Measurements from ENCODE around the gene NHS. TPM values are rescaled to one million over a fixed set of nuclear protein-coding genes. Genes with fewer than 3 reads are reported as not detected.

NHS gene
- total and polyA plus RNA-seq, 2 of the 4 experiments (the other 2 are of a cell fraction): 0.36 to 0.90 TPM

GRCh38 chrX:17580539-17581152, 205.6 kb downstream of the NHS start (continued):
- no peak for TF ChIP-seq MXI1 (IDR thresholded peaks at IDR 0.05; ENCODE audit: borderline replicate concordance, low read depth, low read length)

- Histone ChIP-seq H4K91ac (ENCODE audit: insufficient read depth, low read depth, low read length) (no peak overlapping the region), H3K9me1 (ENCODE audit: insufficient read depth, low read length) (peaks cover 3% of the 10 kb centered on the region; the same call in 1 of the 2 replicates), H4K5ac (ENCODE audit: low read depth, low read length) (no peak overlapping the region), H3K23ac (ENCODE audit: low read depth, low read length) (no peak overlapping the region), H3K18ac (ENCODE audit: low read depth, low read length) (no peak overlapping the region), H2BK20ac (ENCODE audit: low read depth, low read length) (no peak overlapping the region), H3K4me3 (ENCODE audit: insufficient read depth, low read depth, low read length) (no peak overlapping the region), H2AK9ac (replicated peaks; ENCODE audit: low read depth, low read length, poor library complexity) (no peak overlapping the region), H2BK5ac (ENCODE audit: low read depth, low read length, poor library complexity, severe bottlenecking) (no peak overlapping the region), H3K4ac (ENCODE audit: low read depth, low read length) (no peak overlapping the region), H3K27ac (ENCODE audit: insufficient read depth, low read length) (no peak overlapping the region), H3K4me1 (ENCODE audit: control insufficient read depth, insufficient read depth, low read length) (peaks cover 12% of the 10 kb centered on the region), H2AK5ac (ENCODE audit: low read depth, low read length) (no peak overlapping the region), H2BK15ac (ENCODE audit: low read depth, low read length) (no peak overlapping the region), H3K79me1 (ENCODE audit: low read depth in 1 of 2, low read length in 2 of 2) (no peaks in the 10 kb centered on the region), H2AFZ (replicated peaks; ENCODE audit: low read length, poor library complexity) (no peak overlapping the region), H4K20me1 (ENCODE audit: insufficient read depth, low read length) (no peaks in the 10 kb centered on the region), H3K36me3 (ENCODE audit: control insufficient read depth, insufficient read depth, low read length) (no peaks in the 10 kb centered on the region), H4K8ac (ENCODE audit: low read depth in 2 of 2, low read length in 2 of 2) (no peak overlapping the region), H3K27me3 (ENCODE audit: control insufficient read depth, insufficient read depth, low read length) (no peaks in the 10 kb centered on the region), H3K4me2 (ENCODE audit: low read depth, low read length) (no peak overlapping the region), H3K56ac (ENCODE audit: extremely low read depth, insufficient read depth, low read length) (no peak overlapping the region), H2BK120ac (ENCODE audit: low read depth, low read length) (no peak overlapping the region), H3K9me3 (ENCODE audit: control insufficient read depth, insufficient read depth, low read length) (no peaks in the 10 kb centered on the region), H3K14ac (replicated peaks; ENCODE audit: low read depth, low read length) (no peak overlapping the region), H3K9ac (ENCODE audit: low read depth, low read length) (no peak overlapping the region)
- ATAC-seq (ENCODE audit: low read depth) (no peak), DNase-seq (no peak)
- in situ Hi-C loops (cut with MboI; ENCODE audit: low sequenced_read_pairs) (no loop called here), intact Hi-C loops (cut with micrococcal nuclease) (no loop called here), dilution Hi-C loops (cut with HindIII; ENCODE audit: low sequenced_read_pairs, unreplicated experiment) (no loop called here)
- POLR2A ChIA-PET (ENCODE audit: unreplicated experiment): no interaction called here
- WGBS, 2 experiments (ENCODE audit: extremely low coverage in 2 of 2, insufficient read length in 1 of 2): no CpG with 5 or more reads among the region's 5 CpGs
- CTCF ChIA-PET: interaction anchor here (1.2 kb wide), 1 partner anchor 9 kb away, joined by 3 read pairs; no protein-coding TSS in a partner anchor
- BruUV-seq (replicated peaks): no TSS peak
- TF ChIP-seq FOS (IDR thresholded peaks at IDR 0.05; ENCODE audit: low read depth, low read length) (no peak), MAZ (IDR thresholded peaks at IDR 0.05; ENCODE audit: borderline replicate concordance, low read depth, low read length) (no peak), CEBPB (IDR thresholded peaks at IDR 0.05; ENCODE audit: low read depth, low read length) (no peak), POLR2A (IDR thresholded peaks at IDR 0.05; ENCODE audit: low read depth, low read length) (no peak), MAFK (IDR thresholded peaks at IDR 0.05; ENCODE audit: low read depth, low read length) (no peak), SMC3 (IDR thresholded peaks at IDR 0.05; ENCODE audit: low read depth, low read length) (no peak), BHLHE40 (IDR thresholded peaks at IDR 0.05; ENCODE audit: low read depth, low read length) (no peak), RFX5 (IDR thresholded peaks at IDR 0.05; ENCODE audit: low read depth, low read length) (no peak), CHD1 (IDR thresholded peaks at IDR 0.05; ENCODE audit: low read depth, low read length) (no peak), MXI1 (IDR thresholded peaks at IDR 0.05; ENCODE audit: borderline replicate concordance, low read depth, low read length) (no peak), RAD21 (IDR thresholded peaks at IDR 0.05; ENCODE audit: low read length) (no peak), RCOR1 (IDR thresholded peaks at IDR 0.05; ENCODE audit: insufficient replicate concordance, low read length) (no peak)
- TF ChIP-seq, protein P1, sequence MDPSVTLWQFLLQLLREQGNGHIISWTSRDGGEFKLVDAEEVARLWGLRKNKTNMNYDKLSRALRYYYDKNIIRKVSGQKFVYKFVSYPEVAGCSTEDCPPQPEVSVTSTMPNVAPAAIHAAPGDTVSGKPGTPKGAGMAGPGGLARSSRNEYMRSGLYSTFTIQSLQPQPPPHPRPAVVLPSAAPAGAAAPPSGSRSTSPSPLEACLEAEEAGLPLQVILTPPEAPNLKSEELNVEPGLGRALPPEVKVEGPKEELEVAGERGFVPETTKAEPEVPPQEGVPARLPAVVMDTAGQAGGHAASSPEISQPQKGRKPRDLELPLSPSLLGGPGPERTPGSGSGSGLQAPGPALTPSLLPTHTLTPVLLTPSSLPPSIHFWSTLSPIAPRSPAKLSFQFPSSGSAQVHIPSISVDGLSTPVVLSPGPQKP (IDR thresholded peaks at IDR 0.05; ENCODE audit: borderline replicate concordance, low read depth, low read length): no peak
- TF ChIP-seq, protein P2, sequence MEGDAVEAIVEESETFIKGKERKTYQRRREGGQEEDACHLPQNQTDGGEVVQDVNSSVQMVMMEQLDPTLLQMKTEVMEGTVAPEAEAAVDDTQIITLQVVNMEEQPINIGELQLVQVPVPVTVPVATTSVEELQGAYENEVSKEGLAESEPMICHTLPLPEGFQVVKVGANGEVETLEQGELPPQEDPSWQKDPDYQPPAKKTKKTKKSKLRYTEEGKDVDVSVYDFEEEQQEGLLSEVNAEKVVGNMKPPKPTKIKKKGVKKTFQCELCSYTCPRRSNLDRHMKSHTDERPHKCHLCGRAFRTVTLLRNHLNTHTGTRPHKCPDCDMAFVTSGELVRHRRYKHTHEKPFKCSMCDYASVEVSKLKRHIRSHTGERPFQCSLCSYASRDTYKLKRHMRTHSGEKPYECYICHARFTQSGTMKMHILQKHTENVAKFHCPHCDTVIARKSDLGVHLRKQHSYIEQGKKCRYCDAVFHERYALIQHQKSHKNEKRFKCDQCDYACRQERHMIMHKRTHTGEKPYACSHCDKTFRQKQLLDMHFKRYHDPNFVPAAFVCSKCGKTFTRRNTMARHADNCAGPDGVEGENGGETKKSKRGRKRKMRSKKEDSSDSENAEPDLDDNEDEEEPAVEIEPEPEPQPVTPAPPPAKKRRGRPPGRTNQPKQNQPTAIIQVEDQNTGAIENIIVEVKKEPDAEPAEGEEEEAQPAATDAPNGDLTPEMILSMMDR (conservative IDR thresholded peaks at IDR 0.05; ENCODE audit: low read depth, low read length): no peak
Observed at GRCh38 chrX:17581641-17582040, 206.6 kb downstream of the NHS start.
